GM12874 (cell line): ENCODE results near the gene RHEBL1.

Experiments
- TF ChIP-seq, protein P1 (sequence below): IDR thresholded peaks from 2 replicates; pipeline ENCODE4 v1.5.1; 2011; ENCODE audit warnings: low read depth, mild to moderate bottlenecking, control low read depth, low read length, moderate library complexity; ENCODE audit not compliant: insufficient read depth

The RHEBL1 gene

DNA sequence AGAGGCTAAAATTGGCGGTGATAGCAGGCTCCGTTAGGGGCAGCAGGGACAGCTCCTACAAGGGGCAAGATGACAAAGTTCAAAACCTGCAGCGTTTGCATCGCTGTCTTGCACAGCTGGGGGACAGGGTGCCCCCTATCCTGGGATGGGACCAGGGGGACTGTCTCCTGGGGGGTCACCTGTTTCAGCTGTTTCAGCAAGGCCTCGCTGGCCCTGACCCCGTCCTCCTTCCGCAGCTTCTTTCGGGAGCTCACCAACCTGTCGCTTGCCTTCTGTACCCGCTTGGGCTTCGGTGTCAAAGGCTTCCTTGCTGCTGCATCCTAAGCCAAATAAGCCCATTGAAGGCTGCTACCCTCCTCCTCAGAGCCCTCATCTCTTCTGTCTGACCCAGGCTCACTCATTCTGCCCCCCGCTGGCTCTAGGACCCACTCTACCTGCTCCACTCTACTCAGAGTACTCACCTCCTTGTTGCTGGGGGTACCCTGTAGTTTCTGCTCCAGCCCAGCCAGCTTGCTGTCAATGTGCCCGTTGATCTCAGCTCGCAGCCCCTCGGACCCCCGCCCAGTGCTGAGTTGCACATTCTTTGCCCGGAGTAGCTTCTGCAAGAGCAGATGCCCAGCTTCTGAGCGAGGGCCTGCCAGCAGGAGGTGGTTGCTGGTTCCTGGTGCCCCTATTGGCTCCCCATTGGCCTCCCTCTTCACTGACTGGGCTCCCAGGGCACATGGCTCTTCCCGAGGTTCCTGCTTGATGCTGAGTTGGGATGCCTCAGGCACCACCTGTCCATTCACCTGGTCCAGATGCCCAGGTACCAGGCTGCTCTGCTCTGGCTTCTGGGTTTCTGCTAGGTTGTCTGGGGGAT is 38.8 kb downstream of the RHEBL1 start:
- TF ChIP-seq, protein P1, sequence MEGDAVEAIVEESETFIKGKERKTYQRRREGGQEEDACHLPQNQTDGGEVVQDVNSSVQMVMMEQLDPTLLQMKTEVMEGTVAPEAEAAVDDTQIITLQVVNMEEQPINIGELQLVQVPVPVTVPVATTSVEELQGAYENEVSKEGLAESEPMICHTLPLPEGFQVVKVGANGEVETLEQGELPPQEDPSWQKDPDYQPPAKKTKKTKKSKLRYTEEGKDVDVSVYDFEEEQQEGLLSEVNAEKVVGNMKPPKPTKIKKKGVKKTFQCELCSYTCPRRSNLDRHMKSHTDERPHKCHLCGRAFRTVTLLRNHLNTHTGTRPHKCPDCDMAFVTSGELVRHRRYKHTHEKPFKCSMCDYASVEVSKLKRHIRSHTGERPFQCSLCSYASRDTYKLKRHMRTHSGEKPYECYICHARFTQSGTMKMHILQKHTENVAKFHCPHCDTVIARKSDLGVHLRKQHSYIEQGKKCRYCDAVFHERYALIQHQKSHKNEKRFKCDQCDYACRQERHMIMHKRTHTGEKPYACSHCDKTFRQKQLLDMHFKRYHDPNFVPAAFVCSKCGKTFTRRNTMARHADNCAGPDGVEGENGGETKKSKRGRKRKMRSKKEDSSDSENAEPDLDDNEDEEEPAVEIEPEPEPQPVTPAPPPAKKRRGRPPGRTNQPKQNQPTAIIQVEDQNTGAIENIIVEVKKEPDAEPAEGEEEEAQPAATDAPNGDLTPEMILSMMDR = no peak

DNA sequence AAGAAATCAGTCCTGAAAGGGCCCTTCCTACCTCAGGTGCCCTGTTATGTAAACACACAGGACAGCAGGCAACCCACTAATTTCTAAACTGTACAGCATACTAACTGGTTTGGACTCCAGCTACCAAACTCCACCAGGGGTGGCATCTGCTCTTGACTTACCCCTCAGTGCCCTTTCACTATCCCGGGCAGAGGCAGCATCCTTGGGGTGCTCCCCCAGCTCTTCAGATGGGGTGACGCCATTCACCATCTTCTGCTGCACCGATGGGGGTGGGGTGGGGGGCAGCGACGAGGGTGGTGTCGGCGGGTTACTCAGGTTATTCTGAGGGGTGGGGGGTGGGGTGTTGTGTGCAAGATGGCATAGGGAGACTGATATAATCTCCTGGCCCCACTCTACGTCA is 39.7 kb downstream of the RHEBL1 start:
- TF ChIP-seq, protein P1 = no peak

DNA sequence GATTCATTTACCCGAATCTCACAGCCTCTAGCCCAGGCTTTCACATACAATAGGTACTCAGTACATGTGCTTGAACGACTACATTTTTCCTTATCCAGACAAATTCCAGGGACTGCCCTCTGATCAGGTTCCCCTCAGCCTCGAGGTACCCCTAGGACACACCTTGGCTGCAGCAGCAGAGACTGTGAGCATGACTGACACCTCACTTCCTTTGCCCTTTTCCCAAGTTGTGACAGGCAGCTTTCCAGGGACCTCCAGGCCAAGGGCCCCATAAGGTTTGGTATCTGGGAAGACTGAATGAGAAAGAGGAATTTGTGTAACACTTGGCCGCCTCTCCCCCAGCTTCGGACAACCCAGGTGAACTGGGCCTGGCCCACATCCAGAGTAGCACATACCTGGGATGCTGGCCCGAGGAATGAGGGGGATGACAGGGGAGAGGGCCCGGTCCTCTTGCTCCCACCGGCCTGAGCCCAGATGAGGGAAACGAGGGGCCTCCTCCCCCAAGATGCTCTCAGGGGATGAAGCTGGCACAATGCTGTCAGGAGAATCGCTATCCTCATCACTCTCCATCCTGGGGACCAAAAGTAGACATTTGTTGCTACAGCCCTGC is 41.0 kb downstream of the RHEBL1 start:
- TF ChIP-seq, protein P1 = no peak

DNA sequence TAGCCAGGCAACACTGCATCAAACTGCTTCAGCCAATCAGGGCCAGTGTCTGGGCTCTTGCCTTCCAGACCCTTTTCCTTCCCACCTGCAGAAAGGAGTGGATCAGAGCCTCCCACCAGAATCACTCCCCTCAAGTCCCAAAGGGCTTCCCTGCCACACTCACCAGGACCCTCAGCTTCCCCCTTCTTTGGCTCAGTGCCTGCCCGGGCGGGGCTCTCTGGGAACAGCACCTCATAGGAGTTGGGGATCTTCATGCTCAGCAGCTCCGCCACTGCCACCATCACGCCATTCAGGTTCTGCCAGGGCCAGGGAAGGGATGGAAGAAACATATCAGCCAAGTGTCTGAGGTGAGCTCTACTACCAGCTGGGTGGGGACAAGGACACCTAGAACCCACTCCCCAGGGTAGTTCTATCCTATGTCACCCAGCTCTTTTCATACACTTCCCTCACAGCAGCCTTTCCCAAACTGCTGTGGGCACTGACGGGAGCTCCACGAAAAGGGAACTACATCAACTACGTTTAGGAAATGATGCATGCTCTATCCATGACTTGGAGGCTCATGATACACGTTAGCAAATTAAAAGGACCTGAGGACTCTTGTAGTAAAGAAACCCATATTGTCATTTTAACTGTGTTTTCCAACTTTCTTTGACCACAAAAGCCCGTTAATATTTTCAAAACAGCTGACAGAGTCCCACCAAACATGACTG is 41.8 kb downstream of the RHEBL1 start:
- TF ChIP-seq, protein P1 = no peak

DNA sequence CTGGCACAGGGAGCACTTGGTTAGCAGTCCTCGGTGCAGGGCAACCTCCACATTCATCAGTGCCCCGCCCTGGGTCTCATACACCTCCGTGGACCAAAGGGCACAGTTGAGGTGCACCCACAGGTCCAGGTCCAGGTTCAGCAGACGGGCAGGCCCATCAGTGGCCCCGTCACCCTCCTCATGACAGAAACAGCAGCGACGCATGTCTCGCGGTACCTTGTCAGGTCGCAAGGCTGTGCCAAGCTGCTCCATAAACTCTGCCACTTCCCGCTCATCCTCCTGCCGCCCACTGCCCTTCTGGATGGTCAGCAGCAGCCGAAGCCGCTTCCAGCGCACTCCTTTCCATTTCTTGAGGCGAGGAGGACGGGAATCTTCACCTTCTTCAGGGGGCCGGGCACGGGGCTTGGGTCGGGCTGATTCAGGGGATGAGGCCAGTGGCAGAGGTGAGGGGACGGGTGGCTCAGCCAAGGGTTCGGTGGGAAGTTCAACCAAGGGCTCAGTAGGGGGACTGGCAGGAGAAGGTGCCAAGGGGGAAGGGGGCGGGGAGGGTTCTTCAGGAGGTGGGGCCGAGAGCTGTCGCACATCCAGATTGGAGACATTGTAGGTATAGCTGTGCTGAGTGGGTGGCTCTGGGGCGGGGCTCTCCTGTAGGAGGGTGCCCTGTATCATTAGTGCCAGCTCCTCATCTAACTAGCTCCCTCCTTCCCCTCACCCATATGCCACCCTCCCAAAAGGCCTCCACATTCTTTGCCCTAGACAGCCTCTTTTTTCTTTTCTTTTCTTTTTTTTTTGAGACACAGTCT is 42.9 kb downstream of the RHEBL1 start:
- TF ChIP-seq, protein P1 = no peak

DNA sequence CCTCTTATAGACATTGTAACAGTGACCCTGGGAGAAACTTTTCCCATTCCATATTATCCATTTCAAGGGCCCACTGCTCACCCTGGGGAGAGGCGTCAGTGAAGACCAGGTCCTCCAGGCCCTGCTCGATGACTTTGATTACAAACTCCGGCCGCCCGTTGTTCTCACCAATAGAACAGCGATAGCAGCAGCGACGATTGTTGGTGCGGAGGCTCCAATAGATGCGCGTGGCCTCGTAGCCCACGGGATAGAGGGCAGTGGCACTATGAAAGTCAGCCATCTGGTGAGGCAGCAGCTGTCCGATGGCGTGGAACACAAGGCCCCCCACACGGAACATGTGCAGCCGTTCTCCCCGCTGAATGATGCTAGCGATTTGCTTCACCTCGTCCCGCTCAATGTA is 43.7 kb downstream of the RHEBL1 start:
- TF ChIP-seq, protein P1 = no peak
